Hematopoietic multipotent progenitor cell (in vitro differentiated cells): ENCODE data around the gene BPIFB4. TPM values are rescaled to one million over a fixed set of nuclear protein-coding genes. Genes with fewer than 3 reads are reported as not detected.
A peak's percentile ranks its signal among the peaks of the same experiment; 100 is the strongest.
"Not testable (repeated sequence)": the region's sequence is repeated elsewhere in the genome, so short reads cannot be mapped to it uniquely, and the experiment has no call there.

Experiments used
- DNase-seq, 3 donors: peaks; one replicate each; pipeline ENCODE4 v3.0.0-alpha.2; 2011 to 2015; ENCODE audit warnings: low read depth in 2 of 3, low spot score in 2 of 3
- total RNA-seq: library from RNA; depleted of rRNA; stranded (reverse); fragments of >200 nt; gene quantifications from one replicate; pipeline ENCODE4 v1.2.3, GENCODE V29; 2012

The BPIFB4 gene
- total RNA-seq, 1 donor = not detected

DNA sequence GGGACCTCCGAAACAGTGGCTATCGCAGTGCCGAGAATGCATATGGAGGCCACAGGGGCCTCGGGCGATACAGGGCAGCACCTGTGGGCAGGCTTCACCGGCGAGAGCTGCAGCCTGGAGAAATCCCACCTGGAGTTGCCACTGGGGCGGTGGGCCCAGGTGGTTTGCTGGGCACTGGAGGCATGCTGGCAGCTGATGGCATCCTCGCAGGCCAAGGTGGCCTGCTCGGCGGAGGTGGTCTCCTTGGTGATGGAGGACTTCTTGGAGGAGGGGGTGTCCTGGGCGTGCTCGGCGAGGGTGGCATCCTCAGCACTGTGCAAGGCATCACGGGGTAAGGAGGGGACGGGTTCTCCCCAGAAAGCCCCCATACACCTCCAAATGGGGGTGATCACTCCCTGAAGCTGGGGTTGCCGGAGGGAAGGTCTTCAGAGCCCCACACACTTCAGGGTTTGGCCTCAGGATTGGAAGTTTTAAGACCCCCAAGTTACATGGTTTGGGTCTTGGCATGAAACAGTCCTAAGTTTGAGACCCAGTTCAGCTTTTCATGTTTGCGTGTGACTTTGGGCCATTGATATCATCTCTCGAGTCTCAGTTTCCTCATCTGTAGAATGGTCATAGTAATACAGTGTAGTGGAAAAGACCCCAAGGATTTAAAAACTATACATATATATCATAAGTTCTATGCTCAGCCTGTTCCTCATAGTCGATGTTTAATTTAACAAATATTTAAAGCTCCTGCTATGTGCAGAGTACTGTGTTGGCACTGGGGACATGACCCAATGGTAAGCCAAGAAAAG is 4.3 kb downstream of the BPIFB4 start:
- DNase-seq = no peak

DNA sequence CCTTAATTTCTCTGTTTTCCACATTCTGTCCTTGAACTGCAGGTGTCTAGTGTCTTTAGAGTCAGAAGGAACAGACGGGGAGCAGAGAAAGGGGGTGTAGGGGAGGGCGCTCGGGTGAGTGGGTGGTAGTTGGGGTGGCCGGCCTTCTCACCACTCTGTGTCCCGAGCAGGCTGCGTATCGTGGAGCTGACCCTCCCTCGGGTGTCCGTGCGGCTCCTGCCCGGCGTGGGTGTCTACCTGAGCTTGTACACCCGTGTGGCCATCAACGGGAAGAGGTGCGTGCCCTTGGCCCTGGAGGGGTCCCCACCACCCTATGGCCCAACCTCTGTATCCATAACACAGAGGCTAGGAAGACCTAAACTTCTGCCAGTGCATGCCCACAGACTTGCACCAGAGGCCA is 5.3 kb downstream of the BPIFB4 start:
- no peak for DNase-seq

DNA sequence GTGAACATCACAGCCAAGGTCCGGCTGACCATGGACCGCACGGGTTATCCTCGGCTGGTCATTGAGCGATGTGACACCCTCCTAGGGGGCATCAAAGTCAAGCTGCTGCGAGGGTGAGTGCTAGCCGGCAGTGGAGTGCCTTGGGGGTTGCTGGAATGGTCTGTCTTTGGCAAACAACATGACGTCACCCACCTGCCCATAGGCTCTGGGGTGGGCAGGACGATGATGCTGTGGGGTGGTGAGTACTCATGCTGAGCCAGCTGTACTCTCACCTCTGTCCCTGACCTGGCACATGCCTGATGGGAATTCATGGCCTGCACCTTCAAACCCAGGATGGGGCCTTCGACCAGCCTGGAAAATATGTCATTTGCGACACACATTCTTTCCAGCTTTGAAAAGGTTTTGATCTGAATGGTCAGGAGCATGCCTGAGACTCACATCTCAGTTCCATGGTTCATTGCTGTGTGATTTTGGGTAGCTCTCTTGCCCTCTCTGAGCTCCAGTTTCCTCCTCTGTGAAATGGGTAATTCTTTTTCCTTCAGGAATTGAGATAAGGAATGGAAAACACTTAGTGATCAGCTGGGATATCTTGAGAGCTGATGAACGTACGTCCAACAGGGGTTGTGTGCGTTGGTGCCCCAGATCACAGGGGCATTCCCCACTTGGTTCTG is 6.7 kb downstream of the BPIFB4 start:
- DNase-seq = no peak

DNA sequence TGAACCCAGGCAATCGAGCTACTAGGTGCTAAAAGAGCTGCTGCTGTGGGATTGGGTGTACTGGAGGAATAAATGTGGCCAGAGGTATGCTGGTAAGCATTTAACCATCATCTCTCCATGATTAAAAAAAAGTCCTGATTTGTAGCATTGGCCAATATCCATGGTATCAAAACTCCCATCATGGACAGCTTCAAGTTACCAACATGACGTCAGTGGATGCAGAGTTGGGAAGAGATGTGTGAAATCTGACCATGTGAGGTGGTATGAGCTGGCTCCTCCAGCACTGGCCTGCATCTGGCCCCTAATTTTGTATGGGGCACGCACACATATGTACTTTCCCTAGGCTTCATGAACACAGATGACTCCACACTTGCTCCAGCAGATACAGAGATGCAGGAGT is 11.7 kb downstream of the BPIFB4 start:
- no peak for DNase-seq

DNA sequence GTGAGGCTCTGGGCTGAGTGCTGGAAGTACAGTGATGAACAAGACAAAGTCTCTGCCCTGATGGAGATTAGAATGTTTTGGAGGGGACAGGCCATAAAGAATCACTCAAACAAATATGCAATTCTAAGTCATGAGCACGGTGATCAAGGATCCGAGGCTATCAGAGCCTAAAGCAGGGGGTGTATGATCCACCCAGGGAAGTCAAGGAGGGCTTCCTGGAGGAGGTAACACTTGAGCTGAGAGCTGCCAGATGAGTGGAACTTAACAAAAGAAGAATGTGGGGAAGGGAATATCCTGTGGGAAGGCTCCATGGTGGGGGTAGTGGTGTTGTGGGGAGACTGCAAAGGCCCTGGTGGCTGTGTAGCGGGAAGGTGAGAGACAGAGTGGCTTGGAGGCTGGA is 12.2 kb downstream of the BPIFB4 start:
- DNase-seq = no peak

DNA sequence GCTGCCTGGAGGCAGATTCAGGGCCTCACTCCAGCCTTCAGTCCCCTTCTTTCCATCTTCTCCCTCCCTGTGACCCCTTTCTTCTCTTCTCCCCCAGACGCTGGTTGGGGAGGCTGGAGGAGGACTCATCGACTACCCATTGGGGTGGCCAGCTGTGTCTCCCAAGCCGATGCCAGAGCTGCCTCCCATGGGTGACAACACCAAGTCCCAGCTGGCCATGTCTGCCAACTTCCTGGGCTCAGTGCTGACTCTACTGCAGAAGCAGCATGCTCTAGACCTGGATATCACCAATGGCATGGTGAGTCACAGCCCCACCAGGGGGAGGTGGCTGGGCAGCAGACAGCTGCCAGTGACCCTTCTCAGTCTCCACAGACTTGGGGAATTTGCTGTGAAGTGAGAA is 12.9 kb downstream of the BPIFB4 start:
- no peak for DNase-seq

DNA sequence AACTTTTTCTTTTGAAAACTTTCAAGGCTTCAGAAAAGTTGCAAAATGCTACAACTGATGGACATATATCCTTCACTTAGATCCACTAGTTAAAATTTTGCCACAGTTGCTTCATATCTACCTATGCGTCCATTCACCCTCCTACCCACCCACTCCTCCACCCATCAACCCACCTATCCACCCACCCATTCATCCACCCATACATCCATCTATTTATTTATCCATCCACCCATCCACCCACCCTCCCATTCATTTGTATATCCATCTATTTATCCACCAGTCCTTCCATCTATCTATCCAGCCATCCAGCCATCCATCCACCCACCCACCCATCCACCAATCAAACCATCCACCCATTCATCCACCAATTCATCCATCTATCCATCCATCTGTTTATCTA is 13.6 kb downstream of the BPIFB4 start:
- no peak for DNase-seq

DNA sequence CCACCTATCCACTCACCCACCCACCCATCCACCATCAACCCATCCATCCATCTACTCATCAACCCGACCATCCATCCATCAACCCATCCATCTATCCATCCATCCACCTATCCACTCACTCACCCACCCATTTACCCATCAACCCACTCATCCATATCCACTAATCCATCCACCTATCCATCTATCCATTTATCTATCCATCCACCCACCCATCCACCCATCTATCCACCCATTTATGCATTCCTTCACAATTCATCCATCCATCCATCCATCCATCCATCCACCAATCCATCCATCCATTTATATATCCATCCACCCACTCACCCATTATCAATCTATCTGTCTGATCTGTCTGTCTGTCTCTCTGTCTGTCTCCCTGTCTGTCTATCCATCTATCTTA is 14.1 kb downstream of the BPIFB4 start:
- no peak for DNase-seq

DNA sequence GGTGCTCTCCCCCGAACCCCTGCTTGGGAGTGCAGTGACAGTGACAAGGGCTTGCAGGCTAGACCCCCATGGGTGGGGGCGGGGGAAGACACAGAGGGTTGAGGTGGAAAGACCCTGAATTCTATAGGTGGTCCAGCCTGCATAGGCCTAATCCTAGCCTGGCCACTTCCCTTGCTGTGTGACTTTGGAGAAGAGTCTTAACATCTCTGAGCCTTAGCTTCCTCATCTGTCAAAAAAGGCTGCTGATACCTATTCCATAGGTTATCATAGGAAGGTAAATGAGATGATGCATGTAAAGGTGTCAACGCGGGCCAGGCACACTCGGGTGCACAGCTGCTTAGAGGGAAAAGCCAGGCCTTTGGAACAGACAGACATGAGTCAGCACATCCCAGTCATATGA is 15.8 kb downstream of the BPIFB4 start:
- DNase-seq = no peak

DNA sequence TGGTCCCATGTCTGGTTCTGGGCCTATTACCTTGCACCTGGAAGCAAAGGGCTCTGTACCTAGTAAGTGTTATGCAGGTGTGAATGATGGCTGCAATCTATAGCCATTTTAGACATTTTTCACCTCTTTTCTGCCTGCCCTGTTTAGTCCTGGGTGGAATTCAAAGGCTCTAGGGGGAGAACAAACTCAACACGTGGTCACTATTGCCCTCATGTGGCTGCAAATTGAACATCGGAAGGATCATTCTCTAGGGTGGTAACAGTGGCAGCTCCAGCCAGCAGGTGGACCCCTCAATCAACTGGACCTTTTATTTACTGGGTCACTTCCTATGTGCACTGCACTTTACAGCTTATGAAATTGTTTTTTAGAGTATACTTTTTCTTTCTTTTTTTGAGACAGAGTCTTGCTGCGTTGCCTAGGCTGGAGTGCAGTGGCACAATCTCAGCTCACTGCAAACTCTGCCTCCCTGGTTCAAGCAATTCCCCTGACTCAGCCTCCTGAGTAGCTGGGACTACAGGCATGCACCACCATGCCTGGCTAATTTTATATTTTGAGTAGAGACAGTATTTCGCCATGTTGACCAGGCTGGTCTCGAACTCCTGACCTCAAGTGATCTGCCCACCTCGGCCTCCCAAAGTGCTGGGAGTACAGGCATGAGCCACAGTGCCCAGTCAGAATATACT is 16.6 kb downstream of the BPIFB4 start:
- peak; percentile 14 to 78 (median 59) for DNase-seq

DNA sequence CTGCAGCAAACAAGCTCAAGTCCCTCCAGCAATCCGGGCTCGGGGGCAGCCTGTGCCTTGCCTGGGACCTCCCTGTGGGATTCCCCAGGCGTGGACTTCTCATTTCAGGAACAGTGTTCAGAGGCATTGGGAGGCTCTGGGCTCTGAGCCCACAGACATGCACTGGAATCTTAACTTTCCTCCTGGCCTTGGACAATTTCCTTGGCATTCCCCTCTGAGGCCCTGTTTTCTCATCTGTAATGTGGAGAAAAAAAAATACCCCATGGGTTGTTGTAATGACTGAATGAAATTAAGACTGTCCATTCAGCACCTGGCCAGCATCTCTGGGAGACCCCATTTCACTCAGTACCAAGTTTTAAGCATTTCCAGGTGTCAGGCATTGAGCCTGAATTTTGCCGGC is 17.6 kb downstream of the BPIFB4 start:
- no peak for DNase-seq

DNA sequence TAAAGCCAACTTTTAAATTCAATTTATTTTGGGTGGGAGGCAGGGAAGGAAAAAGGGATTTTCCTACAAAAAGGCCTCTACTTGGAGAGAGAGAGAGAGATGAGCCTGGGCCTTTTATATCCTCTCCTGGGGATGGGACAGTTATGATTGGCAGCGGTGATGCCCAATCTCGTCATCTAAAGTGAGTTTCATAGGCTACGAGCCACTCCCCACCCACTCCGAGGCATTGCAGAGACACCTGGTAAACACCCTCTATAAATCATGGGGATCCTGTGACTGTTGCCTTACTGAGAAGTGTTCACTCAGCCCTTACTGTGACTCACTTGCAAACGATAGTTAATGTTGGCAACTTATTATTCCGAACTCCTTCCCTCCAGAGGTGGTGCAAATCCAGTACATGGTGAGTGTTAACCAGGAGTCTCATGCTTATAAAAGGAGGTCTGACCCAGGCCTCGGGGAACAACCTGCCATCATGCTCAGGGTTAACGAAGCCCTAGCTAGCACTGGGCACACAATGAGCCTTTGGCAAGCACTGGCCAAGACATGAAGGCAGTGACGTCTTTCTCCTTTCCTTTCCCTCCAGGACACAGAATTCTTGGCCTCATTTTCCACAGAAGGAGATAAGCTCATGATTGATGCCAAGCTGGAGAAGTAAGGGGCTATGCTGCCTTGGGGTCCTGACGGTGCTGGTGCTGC is 20.5 kb downstream of the BPIFB4 start:
- DNase-seq = no peak

DNA sequence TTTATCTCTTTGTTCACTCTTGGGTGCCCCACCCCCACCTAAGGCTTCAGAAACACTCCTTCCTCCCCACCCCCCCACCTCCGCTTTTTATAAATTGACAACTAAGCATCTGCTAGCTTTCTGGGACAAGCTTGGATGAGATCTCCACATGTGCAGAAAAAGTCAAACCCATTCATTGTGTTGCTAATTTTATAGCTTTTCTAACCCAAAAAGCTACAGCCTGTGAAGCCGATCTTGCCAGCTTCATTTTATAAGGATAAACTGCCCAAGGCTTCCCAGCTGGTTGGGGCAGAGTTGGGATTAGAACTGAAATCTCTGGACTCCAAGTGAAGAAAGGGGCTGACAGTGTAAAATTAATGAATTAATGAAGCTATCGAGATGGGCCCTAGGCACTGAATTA is 24.1 kb downstream of the BPIFB4 start:
- no peak for DNase-seq

DNA sequence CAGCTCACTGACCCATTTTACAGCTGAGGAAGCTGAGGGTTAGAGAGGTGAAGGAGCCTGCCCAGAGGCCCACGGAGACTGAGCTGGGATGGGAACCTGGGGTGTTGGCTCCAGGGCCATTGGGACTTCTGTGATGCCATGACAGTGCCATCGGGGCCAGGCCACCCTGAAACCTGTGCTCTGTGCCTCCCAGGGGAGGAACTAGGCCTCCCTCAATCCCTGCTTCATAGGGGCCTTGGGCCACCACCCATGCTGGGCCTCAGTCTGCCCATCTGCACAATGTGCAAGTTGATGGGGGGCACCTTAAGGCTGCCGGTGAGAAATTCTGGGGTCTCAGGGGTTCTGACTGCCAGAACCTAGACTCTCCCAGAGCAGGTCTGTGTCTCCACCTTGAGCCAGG is 24.9 kb downstream of the BPIFB4 start:
- no peak for DNase-seq

DNA sequence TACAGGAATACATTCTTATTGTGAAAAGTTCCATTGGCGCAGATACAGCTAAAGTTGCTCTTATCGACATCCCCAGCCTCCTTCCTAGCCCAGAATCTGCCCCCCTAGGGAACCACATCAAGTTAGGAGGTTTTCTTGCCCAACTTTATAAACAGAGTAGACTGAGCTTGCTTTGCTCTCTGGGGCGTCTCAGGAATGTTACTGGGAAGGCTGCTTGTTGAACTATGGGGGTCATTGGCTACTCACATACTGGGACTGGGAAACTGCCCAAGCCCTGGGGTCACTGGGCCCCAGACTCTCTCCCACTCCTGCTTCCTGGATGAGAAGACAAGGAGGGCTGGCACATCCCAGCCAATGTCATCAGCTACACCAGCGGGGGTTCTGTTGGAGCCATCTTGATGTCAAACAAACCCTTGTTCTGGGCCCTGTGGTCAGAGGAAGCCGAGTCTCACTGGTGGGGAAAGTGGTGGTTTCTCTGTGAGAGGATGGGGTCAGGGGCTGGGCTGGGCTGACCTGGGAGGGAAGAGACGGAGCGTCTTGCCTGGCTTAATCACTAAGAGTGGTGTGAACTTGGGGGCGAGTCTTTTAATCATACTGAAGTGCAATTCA is 26.0 kb downstream of the BPIFB4 start:
- no peak for DNase-seq

DNA sequence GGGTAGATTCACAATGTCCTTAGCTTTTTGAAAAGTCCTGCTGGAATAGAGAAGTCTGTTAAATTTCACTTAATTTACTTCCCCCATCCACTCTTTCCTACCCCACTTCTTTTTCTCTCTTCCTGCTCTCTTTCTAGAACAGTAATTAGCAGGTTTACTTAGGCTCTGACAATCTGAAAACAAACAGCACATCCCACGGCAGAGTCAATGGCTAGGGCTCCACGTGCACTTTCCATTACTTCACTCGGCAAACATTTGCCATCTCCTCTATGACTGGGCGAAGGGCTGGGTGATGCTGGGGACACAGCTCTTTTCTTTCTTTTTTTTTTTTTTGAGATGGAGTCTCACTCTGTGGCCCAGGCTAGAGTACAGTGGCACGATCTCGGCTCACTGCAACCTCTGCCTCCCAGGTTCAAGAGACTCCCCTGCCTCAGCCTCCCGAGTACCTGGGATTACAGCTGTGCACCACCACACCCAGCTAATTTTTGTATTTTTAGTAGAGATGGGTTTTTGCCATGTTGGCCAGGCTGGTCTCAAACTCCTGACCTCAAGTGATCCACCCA is 26.7 kb downstream of the BPIFB4 start:
- not testable (repeated sequence) for DNase-seq

DNA sequence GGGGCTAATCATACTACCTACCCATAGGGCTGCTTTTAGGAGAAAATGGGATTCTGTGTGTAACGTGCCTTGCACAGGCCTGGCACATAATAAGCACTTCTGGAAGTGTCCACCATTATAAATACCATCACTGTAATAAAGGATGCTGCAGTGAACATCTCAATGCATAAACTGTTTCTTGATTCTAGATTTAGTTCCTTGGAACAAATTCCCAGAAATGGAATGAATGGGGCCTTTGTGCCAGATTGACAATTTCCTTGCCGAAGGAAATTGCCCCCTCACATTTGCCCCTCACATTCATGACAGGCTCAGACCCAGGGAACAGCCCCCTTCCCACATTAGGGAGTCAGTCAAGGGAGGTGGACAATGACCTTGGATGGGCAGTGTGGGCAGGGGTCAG is 29.2 kb downstream of the BPIFB4 start:
- no peak for DNase-seq

DNA sequence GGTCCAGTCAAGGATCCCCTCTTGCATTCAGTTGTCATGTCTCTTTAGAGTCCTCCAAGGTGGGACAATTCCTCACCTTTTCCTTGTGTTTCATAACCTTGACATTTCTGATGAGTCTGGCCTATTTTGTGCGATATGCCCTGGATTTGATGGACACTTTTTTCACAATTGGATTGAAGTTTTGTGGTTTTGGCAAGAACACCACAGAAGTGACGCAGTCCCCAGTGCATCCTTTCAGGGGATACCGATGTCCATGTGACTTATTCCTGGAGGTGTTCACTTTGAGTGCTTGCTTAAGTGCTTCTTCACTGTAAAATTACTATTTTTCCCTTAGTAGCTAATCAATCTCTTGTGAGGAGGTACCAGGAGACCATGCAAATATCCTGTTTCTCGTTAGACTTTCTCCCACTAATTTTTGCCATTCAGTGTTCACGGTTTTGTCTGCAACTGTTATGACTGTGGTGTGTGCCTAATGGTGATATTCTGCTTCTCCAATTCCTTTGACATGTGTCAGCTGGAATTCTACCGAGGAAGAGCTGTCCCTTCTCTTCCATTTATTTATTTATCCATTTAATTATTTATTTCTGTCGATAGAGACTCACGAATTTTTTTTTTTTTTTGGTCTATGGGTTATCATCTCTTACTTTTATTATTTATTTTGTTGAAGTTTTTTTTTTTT is 30.8 kb downstream of the BPIFB4 start:
- DNase-seq = no peak

DNA sequence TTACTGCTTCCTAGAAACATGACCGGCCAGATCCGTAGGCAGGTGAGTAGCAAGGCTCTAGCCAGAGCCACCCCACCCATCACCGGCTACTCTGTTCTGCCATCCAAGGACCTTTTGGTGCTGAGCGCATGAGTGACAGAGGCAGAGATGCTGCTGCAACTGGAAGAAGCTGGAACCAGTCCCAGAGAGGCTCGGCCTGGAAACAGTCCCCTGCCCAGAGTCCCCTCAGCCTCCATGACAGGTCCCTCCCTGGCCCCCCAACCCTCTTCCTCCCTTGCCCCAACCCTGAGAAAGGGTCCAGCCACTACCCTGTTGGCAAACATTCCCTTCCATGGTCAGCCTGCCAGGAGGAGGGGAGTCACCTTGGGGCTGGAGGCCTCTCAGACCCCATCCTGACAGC is 31.9 kb downstream of the BPIFB4 start:
- DNase-seq = no peak
